Endodermal cell (in vitro differentiated cells): ENCODE measurements around the gene CRMP1. TPM values are rescaled to one million over a fixed set of nuclear protein-coding genes. Genes with fewer than 3 reads are reported as not detected.

ENCODE experiments used
- DNase-seq: peaks from one replicate; pipeline ENCODE4 v3.0.0-alpha.2; 2017
- H3K27ac ChIP-seq: 2 replicates; pipeline ENCODE4 v1.5.1; 2013; ENCODE audit warnings: mild to moderate bottlenecking, low read depth, low read length, moderate library complexity
- H3K27me3 ChIP-seq: 2 replicates; pipeline ENCODE4 v1.6.1; 2013; ENCODE audit warnings: mild to moderate bottlenecking, low read length, moderate library complexity; ENCODE audit not compliant: insufficient read depth, control insufficient read depth, poor library complexity, severe bottlenecking
- H3K36me3 ChIP-seq: 2 replicates; pipeline ENCODE4 v1.7.0; 2013; ENCODE audit warnings: mild to moderate bottlenecking, low read length, moderate library complexity; ENCODE audit not compliant: control insufficient read depth, insufficient read depth
- H3K4me1 ChIP-seq: one replicate; pipeline ENCODE4 v1.7.0; 2013; ENCODE audit warnings: low read length; ENCODE audit not compliant: control insufficient read depth, insufficient read depth
- H3K4me3 ChIP-seq: 2 replicates; pipeline ENCODE4 v1.5.1; 2013; ENCODE audit warnings: mild to moderate bottlenecking, low read length, moderate library complexity
- H3K9ac ChIP-seq: 2 replicates; pipeline ENCODE4 v1.6.1; 2013; ENCODE audit warnings: mild to moderate bottlenecking, low read length, moderate library complexity; ENCODE audit not compliant: poor library complexity, severe bottlenecking; ENCODE audit errors: extremely low read depth
- H3K9me3 ChIP-seq: 2 replicates; pipeline ENCODE4 v1.6.1; 2013; ENCODE audit warnings: mild to moderate bottlenecking, low read length, moderate library complexity; ENCODE audit not compliant: control insufficient read depth
- H3K27ac Mint-ChIP-seq: 2 replicates; pipeline ENCODE4 v1.8.0; 2020; ENCODE audit warnings: mixed read lengths
- H3K27me3 Mint-ChIP-seq: 2 replicates; pipeline ENCODE4 v1.8.0; 2021; ENCODE audit warnings: mild to moderate bottlenecking, mixed read lengths; ENCODE audit not compliant: insufficient read depth
- H3K36me3 Mint-ChIP-seq: 2 replicates; pipeline ENCODE4 v1.8.0; 2020; ENCODE audit warnings: low read depth, mixed read lengths
- H3K4me1 Mint-ChIP-seq: 2 replicates; pipeline ENCODE4 v1.8.0; 2020; ENCODE audit warnings: mixed read lengths
- H3K4me3 Mint-ChIP-seq: 2 replicates; pipeline ENCODE4 v1.8.0; 2020; ENCODE audit warnings: mild to moderate bottlenecking, moderate library complexity, mixed read lengths
- H3K9me3 Mint-ChIP-seq: 2 replicates; pipeline ENCODE4 v1.8.0; 2020; ENCODE audit warnings: mild to moderate bottlenecking, mixed read lengths
- CTCF ChIP-seq: fragments of 200-600 bp; sonication (generic); conservative IDR thresholded peaks from 2 replicates; pipeline ENCODE4 v1.5.0; 2021; ENCODE audit warnings: antibody characterized with exemption, mild to moderate bottlenecking
- WGBS, 2 experiments: methylation state at CpG; one replicate each; pipeline versions ENCODE4 v1.1.5 to v1.1.7; 2013; ENCODE audit warnings: missing lambda C conversion rate in 2 of 2, mixed read lengths in 1 of 2; ENCODE audit not compliant: insufficient coverage in 1 of 2, insufficient read length in 1 of 2; 5-methylcytosine and 5-hydroxymethylcytosine counted together
- total RNA-seq, 2 donors: library from RNA; stranded (reverse); fragmentation: NEBNext Ultra II Directional in 1 of 2; extraction: Animal tissue kit (Norgen Biotek cat#: 25700) in 1 of 2; gene quantifications; 2 replicates in 1 of 2; 3 replicates in 1 of 2; pipeline ENCODE4 v1.2.1, GENCODE V29; 2021

The CRMP1 gene
- total RNA-seq, 2 donors from 2014 or later: 40.0 to 64.9 TPM

DNA sequence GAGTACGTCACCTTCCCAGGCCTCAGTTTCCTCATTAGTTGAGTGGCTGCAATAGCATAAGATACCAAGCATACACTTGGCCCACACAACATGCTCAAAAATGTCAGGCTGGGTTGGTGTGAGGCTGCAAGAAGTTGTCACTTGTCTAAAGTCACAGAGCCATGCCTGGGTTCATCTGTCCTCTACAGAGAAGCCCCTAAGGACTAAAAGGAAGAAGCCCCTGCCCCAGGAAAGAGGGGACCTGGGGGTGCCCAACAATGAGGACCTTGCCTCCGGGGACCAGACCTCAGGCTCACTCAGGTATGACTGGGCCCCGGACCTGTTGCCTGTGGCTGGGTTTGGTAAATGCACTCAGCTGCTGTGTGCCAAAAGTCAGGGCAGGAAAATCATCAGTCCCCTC lies 82.7 kb downstream of the CRMP1 start:
- DNase-seq: no peak
- Histone ChIP-seq H3K27ac (no peak overlapping the region), H3K36me3 (peaks cover 21% of the 10 kb centered on the region), H3K27me3 (no peaks in the 10 kb centered on the region), H3K9me3 (no peaks in the 10 kb centered on the region), H3K4me1 (no peaks in the 10 kb centered on the region), H3K4me3 (no peak overlapping the region), H3K9ac (no peak overlapping the region)
- peaks cover 31% of the 10 kb centered on the region for H3K9me3 Mint-ChIP-seq
- H3K27ac Mint-ChIP-seq: no peak overlapping the region
- no peak overlapping the region for H3K4me3 Mint-ChIP-seq
- H3K4me1 Mint-ChIP-seq: no peaks in the 10 kb centered on the region
- no peaks in the 10 kb centered on the region for H3K27me3 Mint-ChIP-seq
- H3K36me3 Mint-ChIP-seq: peaks cover 90% of the 10 kb centered on the region
- WGBS, 2 experiments: 94 to 100% methylated on average over 1 to 3 of the region's 3 CpGs
- TF ChIP-seq CTCF: no peak

DNA sequence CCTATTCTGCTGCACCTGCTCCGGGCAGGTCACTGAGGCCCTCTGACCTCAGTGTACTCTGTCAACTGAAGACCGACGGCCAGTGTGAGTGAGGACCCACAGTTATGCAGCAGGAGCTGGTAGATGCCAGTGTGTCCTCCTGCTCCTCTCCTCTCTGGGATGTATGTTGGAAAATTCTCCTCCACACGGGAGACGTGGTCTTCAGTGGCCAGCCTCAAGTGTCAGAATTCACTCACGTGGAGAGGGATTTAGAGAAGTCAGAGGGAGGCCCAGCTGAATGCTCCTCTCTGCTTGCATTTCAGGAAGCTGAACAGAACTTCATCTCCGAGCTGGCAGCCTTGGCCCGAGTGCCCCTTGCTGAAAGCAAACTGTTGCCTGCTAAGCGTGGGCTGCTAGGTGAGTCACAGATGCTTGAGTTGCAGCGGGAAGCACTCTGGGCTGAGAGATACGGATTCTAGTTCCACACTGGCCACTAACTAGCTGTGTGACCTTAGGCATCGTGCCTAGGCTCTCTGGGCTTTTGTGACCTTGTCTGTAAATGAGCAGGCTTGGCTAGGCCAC lies 83.6 kb downstream of the CRMP1 start:
- Mint-ChIP-seq H3K9me3 (peaks cover 31% of the 10 kb centered on the region), H3K4me1 (no peaks in the 10 kb centered on the region), H3K4me3 (no peak overlapping the region), H3K27ac (no peak overlapping the region), H3K36me3 (peaks cover 90% of the 10 kb centered on the region), H3K27me3 (no peaks in the 10 kb centered on the region)
- H3K4me3 ChIP-seq: no peak overlapping the region
- H3K27ac ChIP-seq: no peak overlapping the region
- no peak overlapping the region for H3K9ac ChIP-seq
- H3K36me3 ChIP-seq: peaks cover 21% of the 10 kb centered on the region
- no peak for DNase-seq
- H3K4me1 ChIP-seq: no peaks in the 10 kb centered on the region
- WGBS, 2 experiments: 92 to 96% methylated on average over 10 to 12 of the region's 12 CpGs
- TF ChIP-seq CTCF: no peak
- no peaks in the 10 kb centered on the region for H3K9me3 ChIP-seq
- H3K27me3 ChIP-seq: no peaks in the 10 kb centered on the region

DNA sequence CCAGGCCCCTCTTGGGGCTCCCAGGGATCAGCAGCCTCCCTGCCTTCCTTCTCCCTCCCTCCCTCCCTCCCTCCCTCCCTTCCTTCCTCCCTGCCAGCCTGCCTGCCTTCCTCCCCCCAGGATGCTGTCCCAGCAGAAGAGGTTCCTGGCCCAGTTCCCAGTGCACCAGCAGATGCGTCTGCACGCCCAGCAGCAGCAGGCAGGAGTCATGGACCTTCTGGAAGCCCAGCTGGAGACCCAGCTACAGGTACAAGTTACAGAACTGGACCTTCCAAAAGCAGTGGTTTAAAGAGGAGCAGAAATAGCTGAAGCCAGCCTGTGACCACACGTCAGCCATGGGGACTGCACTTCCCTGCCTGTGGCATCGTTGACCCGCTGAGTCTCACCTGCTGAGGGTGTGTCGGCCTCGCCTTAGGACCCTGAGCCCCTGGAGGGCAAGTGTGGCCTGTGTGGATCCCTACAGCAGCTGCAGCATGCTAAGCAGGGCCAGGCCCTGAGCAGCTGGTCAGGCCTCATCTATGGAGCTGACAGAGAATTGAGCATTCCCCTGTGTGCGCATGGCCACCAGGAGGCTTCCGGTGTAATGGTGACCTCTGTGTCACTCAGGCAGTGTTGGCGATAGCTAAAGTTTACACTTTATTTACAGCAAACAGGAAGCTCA lies 84.7 kb downstream of the CRMP1 start:
- 89 to 92% methylated on average over 2 to 10 of the region's 10 CpGs for WGBS, 2 experiments
- Mint-ChIP-seq H3K4me1 (no peaks in the 10 kb centered on the region), H3K27me3 (no peaks in the 10 kb centered on the region), H3K27ac (no peak overlapping the region), H3K36me3 (peaks cover 86% of the 10 kb centered on the region), H3K4me3 (no peak overlapping the region), H3K9me3 (peaks cover 31% of the 10 kb centered on the region)
- H3K9me3 ChIP-seq: no peaks in the 10 kb centered on the region
- peak; percentile 38 for TF ChIP-seq CTCF
- no peaks in the 10 kb centered on the region for H3K27me3 ChIP-seq
- DNase-seq: no peak
- peaks cover 21% of the 10 kb centered on the region for H3K36me3 ChIP-seq
- no peaks in the 10 kb centered on the region for H3K4me1 ChIP-seq
- no peak overlapping the region for H3K4me3 ChIP-seq
- no peak overlapping the region for H3K9ac ChIP-seq
- no peak overlapping the region for H3K27ac ChIP-seq
